HG02759 (cell line): ENCODE data around the gene ABCA4.
"Not testable (repeated sequence)": the region's sequence is repeated elsewhere in the genome, so short reads cannot be mapped to it uniquely, and the experiment has no call there.

Source experiments
- ATAC-seq: cut with Tn5 transposase; IDR thresholded peaks from one replicate; pipeline ENCODE4 v1.9.1; 2021; ENCODE audit warnings: mild to moderate bottlenecking, moderate library complexity; ENCODE audit not compliant: unreplicated experiment

The ABCA4 gene

DNA sequence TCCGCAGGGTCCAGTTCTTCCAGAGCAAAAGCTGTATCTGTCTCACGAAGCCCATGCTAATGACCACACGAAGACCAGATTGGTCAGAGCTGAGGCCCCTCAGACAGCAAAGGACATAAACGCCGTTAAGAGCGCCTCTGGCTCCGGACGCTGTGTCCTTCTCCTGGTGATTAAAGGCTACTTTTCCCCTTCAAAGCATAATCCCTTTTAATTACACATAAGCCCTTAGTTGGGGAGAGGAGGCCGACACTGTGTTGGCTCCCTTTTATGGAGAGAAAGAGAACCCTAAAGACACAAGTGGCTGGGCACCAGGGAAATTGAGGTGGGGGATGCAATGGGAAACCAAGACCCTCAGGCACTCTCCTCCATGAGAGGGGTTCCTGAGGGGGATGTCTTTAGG lies at the start of gene ABCA4:
ABCA4 (minus strand) TSS at position 158 of the 400 bp plus-strand sequence; CDS start at position 55, 103 bp downstream.
- ATAC-seq, result no peak

DNA sequence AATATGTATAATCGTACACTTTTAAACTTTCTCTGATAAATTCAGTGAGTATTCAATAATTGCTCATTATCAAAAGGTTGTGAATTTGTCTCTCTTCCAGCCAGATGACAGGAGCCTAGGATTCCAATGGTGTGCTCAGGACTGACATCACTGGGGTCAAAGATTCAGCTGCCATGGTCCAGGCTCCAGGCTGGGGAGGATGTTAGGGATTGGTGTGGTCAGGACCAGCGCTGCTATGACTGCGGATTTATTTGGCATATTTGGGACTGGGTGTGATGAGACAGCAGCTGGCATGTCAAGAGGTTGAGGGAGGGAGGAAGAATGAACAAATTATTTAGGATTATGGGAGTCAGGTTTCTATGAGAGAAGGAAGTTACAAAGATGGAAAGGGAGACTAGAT lies 48.2 kb upstream of the ABCA4 start:
- ATAC-seq, result no peak

- no peak for ATAC-seq
Measured at GRCh38 chr1:94165843-94166242, 44.9 kb upstream of the ABCA4 start.

DNA sequence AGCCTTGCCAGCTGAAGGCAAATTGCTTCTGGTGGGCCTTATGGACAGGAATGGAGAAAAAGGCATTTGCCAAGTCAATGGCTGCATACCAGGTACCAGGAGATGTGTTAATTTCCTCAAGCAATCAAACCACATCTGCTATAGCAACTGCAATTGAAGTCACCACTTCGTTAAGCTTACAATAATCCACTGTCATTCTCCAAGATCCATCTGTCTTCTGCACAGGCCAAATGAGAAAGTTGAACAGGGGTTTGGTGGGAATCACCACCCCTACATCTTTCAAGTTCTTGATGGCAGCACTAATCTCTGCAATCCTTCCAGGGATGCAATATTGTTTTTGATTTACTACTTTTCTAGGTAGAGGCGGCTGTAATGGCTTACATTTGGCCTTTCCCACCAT lies 43.9 kb upstream of the ABCA4 start:
- not testable (repeated sequence) for ATAC-seq

- not testable (repeated sequence) for ATAC-seq
Measured at GRCh38 chr1:94164121-94164520, 43.2 kb upstream of the ABCA4 start.

- not testable (repeated sequence) for ATAC-seq
Measured at GRCh38 chr1:94163249-94163648, 42.3 kb upstream of the ABCA4 start.

DNA sequence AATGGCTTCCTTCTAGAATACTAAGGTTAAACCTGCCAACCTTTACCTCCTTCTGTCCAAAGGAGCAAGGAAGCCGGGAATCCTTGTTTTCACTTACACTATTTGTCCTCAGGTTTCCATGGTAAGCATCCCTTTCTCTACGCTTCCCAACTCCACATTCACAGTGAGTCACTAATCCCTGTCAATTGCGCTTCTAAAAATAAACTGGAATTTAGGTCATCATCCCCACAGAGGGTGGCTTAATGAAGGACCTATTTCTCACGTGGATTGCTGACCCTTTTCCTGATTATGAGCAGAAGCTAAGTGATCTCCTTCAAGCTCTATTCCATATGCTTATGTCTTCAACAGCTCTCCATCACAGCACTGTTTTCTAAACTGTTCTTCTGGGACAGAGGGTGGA lies 39.9 kb upstream of the ABCA4 start:
- ATAC-seq, result no peak

DNA sequence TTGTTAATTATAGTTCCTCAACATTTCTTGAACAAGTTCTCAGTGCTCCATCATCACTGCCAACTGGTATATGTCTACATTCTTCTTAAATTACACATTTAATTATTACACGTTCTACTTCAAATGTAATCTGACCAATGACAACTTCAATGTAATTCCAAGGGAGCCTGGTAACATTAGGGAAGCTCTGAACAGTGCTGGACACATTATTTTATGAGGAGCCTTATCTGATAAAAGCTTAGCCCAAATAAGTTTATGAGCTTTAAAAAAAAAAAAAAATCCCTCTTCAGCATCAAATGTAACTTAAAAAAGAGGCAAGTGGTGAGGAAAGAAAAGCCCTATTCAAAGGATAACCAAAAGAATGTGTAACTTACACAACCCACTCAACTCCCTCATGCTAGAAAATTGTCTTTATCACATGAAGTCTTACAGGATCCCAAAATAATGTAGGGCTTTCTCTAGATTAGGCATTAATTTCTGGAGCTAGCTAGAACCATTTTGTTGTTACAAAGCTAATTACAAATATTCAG lies 35.2 kb upstream of the ABCA4 start:
- no peak for ATAC-seq

- no peak for ATAC-seq
Measured at GRCh38 chr1:94154989-94155388, 34.0 kb upstream of the ABCA4 start.

- no peak for ATAC-seq
Measured at GRCh38 chr1:94153133-94153532, 32.2 kb upstream of the ABCA4 start.

- not testable (repeated sequence) for ATAC-seq
Measured at GRCh38 chr1:94149166-94149565, 28.2 kb upstream of the ABCA4 start.

DNA sequence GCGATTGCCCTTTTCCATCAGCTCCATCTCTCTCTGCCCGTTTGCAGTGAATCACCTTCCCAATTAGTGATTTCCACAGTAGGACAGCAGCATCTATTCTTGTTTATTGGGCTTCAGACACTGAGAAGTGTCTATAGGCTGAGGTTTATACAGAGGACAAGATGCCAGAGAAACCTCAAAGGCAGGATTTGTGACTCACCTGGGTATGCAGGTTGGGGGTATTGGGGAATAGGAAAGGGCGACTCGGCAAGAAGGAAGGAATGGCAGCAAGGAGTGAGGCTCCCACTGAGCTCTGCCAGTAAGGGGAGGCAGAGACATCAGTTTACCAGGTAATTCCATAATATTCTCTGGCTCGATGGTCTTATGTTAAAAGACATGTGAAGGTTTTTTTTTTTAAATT lies 25.3 kb upstream of the ABCA4 start:
- ATAC-seq, result no peak

- ATAC-seq, result no peak
Measured at GRCh38 chr1:94144836-94145235, 23.9 kb upstream of the ABCA4 start.

DNA sequence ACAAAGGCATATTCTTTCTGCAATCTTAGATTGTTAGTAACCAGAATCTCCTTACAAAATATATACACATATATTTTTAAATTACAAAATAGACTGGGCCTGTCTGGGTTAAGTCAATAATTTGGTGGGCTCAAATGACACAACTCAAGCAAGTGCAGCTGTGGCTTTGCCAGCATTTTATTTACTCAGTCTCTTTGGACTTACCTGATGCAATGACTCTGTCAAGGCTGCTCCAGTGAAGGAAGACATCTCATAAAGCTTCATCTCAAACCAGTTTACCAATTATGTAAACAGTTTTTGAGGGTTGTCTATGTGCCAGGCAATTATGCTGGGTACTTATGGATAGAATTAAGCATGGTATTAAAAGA lies 22.8 kb upstream of the ABCA4 start:
- no peak for ATAC-seq

DNA sequence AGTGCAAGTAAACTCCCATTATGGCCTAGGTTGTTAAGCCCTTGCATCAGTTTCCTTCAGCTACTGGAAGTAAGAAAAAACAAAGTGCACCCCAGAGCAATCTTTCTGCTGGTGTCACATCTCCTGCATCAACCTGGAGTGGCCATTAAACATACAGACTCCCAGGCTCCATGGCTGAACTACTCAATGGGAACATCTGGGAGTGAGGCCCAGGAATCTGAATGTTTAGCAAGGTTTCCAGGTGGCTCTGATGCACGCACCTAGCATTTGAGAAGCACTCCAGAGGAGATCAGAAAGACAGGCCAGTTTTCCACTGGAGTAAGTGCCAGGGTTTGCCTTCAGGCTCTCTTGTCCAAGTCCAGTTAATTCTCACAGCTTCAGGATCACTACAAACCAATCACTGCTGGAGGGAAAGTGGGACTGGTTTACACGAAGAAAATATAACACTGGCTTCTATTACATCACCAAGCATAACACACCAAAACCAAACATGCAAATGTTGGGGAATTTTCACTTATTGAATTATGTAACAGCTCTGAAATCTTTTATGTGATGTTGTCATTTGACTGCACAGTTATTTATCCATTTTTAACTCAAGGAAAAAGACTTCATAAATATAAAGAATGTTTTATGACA lies 22.3 kb upstream of the ABCA4 start:
- ATAC-seq, result no peak

- no peak for ATAC-seq
Measured at GRCh38 chr1:94142583-94142982, 21.6 kb upstream of the ABCA4 start.

DNA sequence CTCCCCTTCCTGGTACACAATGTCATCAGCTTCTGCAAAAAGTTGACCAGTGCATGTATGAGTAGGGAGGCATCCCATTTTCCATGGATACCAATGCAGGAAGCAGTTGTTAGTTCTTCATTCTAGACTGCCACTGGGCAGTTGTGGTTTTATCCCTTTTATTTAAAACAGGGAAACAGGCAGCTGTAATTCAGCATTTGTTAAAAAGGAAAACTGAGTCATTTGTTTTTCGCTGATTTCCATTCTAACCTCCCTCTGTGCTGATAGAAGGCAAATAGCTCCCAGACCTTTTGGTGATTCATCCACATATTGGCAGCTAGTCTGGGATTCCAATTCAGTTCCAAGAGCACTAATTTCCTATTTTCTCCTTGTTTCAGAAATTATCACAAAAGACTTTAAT lies 21.1 kb upstream of the ABCA4 start:
- ATAC-seq, result no peak

DNA sequence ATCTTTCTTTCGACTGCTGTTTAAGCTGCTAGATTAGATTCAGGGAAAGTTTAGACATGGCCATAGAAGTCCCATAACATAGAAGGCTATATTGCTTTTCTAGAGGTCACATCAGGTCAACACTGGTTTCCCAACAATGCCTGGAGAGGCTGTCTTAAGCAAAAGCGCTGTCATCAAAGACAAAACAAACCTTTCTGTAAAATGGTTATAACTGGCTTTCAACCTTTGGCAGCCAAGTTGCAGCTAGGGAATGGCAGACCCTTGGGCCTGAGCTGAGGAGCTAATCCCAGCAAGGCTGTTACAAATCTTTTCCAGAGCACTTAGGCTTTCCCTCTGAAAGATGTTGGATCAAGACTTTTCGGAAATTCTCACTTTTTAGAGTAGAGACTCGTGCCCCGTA lies 11.2 kb upstream of the ABCA4 start:
- ATAC-seq, result no peak

DNA sequence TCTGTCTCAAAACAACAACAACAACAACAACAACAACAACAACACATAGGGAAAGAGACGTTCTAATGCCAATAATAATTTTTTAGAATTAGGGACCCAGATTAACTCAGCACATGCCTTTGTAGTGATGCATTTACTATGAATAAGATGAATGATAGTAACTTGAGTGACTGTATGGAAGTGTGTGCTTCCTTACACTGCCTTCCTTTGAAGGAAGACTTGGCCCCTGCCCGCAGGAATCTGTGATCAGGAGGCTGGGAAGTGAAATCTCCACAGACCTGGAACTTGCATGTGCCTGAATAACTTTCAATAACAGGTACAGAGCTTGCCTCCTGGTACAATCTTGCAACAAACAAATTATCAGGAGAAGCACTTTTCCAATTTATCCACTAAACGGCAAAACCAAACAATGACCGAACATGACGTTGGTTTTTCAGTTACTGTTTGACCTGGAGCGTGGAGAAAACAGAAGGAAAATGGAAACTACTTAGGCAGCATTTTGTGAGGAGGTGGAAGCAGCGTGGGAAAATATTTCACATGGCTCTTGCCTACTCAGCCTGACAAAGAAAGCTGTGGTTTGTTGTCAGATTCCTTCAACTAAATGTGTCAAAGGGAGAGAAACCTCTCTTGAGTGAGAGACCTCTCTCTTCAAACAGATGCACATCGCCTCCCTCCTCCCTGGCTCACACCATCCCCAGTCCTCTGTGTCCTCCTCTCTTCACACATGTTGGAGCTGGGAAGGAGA lies 10.1 kb upstream of the ABCA4 start:
- no peak for ATAC-seq

- no peak for ATAC-seq
Measured at GRCh38 chr1:94126651-94127050, 5.7 kb upstream of the ABCA4 start.

- no peak for ATAC-seq
Measured at GRCh38 chr1:94125551-94126514, 4.9 kb upstream of the ABCA4 start.
